HCT116 (cell line): ENCODE measurements around the gene KCNK16. TPM values are rescaled to one million over a fixed set of nuclear protein-coding genes. Genes with fewer than 3 reads are reported as not detected.

Source experiments
- ATAC-seq: fragments of 200-7000 bp; cut with Tn5 transposase; 2 replicates; pipeline ENCODE4 v1.9.1; 2020; ENCODE audit warnings: mild to moderate bottlenecking, moderate library complexity
- BruUV-seq: library from RNA; stranded (reverse); fragments of 400-500 nt; replicated peaks from 2 replicates; lab custom pipeline; 2021; lab: Mats Ljungman, UMichigan
- CTCF ChIA-PET: fragments of 300-600 bp; sonication (Branson Sonifier 250); formaldehyde crosslinking; loops from one replicate; lab custom pipeline; 2021; ENCODE audit warnings: antibody characterized with exemption; lab: Charles Lee
- POLR2A ChIA-PET: fragments of 300-600, 350-600 bp; sonication (Branson Sonifier 250); formaldehyde crosslinking; loops from one replicate; lab custom pipeline; 2021; ENCODE audit warnings: antibody characterized with exemption; lab: Charles Lee
- RAD21 ChIA-PET, 2 experiments: fragments of 300-600 bp; sonication (Branson Sonifier 250); formaldehyde crosslinking; loops; one replicate each; lab custom pipeline; 2023; ENCODE audit warnings: low total read pairs in 2 of 2; ENCODE audit not compliant: uncharacterized antibody in 2 of 2, unreplicated experiment in 2 of 2, low non-redundant PET in 1 of 2; lab: Charles Lee
- DNase-seq: peaks from one replicate; pipeline ENCODE4 v3.0.0-alpha.2; 2010; ENCODE audit warnings: low read depth, low spot score
- H2AFZ ChIP-seq: fragments of 200-600 bp; shearing (Covaris generic), sonication (generic); 2 replicates; pipeline ENCODE4 v1.6.1; 2017; ENCODE audit warnings: low read depth, mixed run types, mixed read lengths, antibody characterized with exemption, low read length; ENCODE audit not compliant: poor library complexity, severe bottlenecking
- H3K27ac ChIP-seq: 2 replicates; pipeline ENCODE4 v1.5.1; 2012; ENCODE audit warnings: low read depth, low read length
- H3K27me3 ChIP-seq: fragments of 200-600 bp; sonication (generic); 2 replicates; pipeline ENCODE4 v1.6.1; 2016; ENCODE audit warnings: mixed run types, low read length, mixed read lengths; ENCODE audit not compliant: insufficient read depth
- H3K36me3 ChIP-seq, 2 experiments: fragments of 200-500 bp in 1 of 2; fragments of 200-600 bp in 1 of 2; sonication (Bioruptor generic) in 1 of 2; sonication (generic) in 1 of 2; 2 replicates each; pipeline versions ENCODE4 v1.5.1 to v1.6.1; 2014 to 2016; ENCODE audit warnings: low read length in 2 of 2, inconsistent platforms in 1 of 2, mixed read lengths in 1 of 2, mixed run types in 1 of 2; ENCODE audit not compliant: insufficient read depth in 2 of 2, control insufficient read depth in 1 of 2
- H3K4me1 ChIP-seq, 2 experiments: fragments of 200-600 bp in 1 of 2; sonication (generic) in 1 of 2; 2 replicates each; pipeline versions ENCODE4 v1.5.1 to v1.6.1; 2012 to 2017; ENCODE audit warnings: low read length in 2 of 2, inconsistent platforms in 1 of 2, mild to moderate bottlenecking in 1 of 2, mixed read lengths in 1 of 2, mixed run types in 1 of 2, moderate library complexity in 1 of 2; ENCODE audit not compliant: insufficient read depth in 2 of 2, control insufficient read depth in 1 of 2
- H3K4me2 ChIP-seq: fragments of 200-600 bp; sonication (generic); 2 replicates; pipeline ENCODE4 v1.6.1; 2017; ENCODE audit warnings: mixed run types, low read length, mixed read lengths
- H3K4me3 ChIP-seq, 2 experiments: fragments of 200-600 bp in 1 of 2; sonication (generic) in 1 of 2; replicated peaks in 1 of 2; 2 replicates each; pipeline ENCODE4 v1.5.1; 2011 to 2016; ENCODE audit warnings: low read length in 2 of 2, control low read depth in 1 of 2, low read depth in 1 of 2, mild to moderate bottlenecking in 1 of 2, mixed read lengths in 1 of 2, mixed run types in 1 of 2
- H3K79me2 ChIP-seq: fragments of 200-600 bp; sonication (generic); 2 replicates; pipeline ENCODE4 v1.6.1; 2017; ENCODE audit warnings: mild to moderate bottlenecking, mixed run types, low read length, moderate library complexity, mixed read lengths; ENCODE audit not compliant: insufficient read depth
- H3K9ac ChIP-seq: fragments of 200-600 bp; sonication (generic); 2 replicates; pipeline ENCODE4 v1.6.1; 2016; ENCODE audit warnings: low read length, mixed read lengths
- H3K9me2 ChIP-seq: fragments of 200-600 bp; sonication (generic), shearing (Covaris generic); 2 replicates; pipeline ENCODE4 v1.6.1; 2017; ENCODE audit warnings: mixed run types, mild to moderate bottlenecking, moderate library complexity; ENCODE audit not compliant: insufficient read depth
- H3K9me3 ChIP-seq, 2 experiments: fragments of 200-500 bp in 1 of 2; fragments of 200-600 bp in 1 of 2; sonication (Bioruptor generic) in 1 of 2; sonication (generic) in 1 of 2; 2 replicates each; pipeline ENCODE4 v1.6.1; 2014 to 2017; ENCODE audit warnings: low read length in 2 of 2, mixed read lengths in 2 of 2, inconsistent platforms in 1 of 2, low read depth in 1 of 2, mild to moderate bottlenecking in 1 of 2, mixed run types in 1 of 2, moderate library complexity in 1 of 2; ENCODE audit not compliant: control insufficient read depth in 1 of 2, insufficient read depth in 1 of 2
- H4K20me1 ChIP-seq: fragments of 200-600 bp; sonication (generic), shearing (Covaris generic); 2 replicates; pipeline ENCODE4 v1.6.1; 2017; ENCODE audit warnings: mixed run types, mild to moderate bottlenecking, moderate library complexity; ENCODE audit not compliant: insufficient read depth
- EZH2 ChIP-seq: fragments of 200-600 bp; sonication (generic); IDR thresholded peaks from 2 replicates; pipeline ENCODE4 v1.6.1; 2017; ENCODE audit warnings: antibody characterized with exemption, mixed run types
- RAD21 ChIP-seq: IDR thresholded peaks from 2 replicates; pipeline ENCODE4 v1.6.1; 2012; ENCODE audit warnings: low read depth, mild to moderate bottlenecking
- TCF7L2 ChIP-seq: IDR thresholded peaks from 2 replicates; pipeline ENCODE4 v1.7.0; 2011; ENCODE audit warnings: borderline replicate concordance, inconsistent platforms; ENCODE audit not compliant: insufficient read depth, insufficient read length; ENCODE audit errors: extremely low read depth
- YY1 ChIP-seq: IDR thresholded peaks from 2 replicates; pipeline ENCODE4 v1.6.1; 2011; ENCODE audit warnings: low read length, low read depth, moderate library complexity, mild to moderate bottlenecking; ENCODE audit not compliant: insufficient replicate concordance; ENCODE audit errors: extremely low read depth
- intact Hi-C: fragments of 100-400 bp; cut with micrococcal nuclease; formaldehyde crosslinking; loops from 2 replicates; pipeline ENCODE4 v1.10.0; 2022
- total RNA-seq: library from RNA; stranded (reverse); gene quantifications from one replicate; pipeline ENCODE4 v1.2.1, GENCODE V29; 2021; ENCODE audit not compliant: unreplicated experiment
- TF ChIP-seq, protein P1 (sequence below), 3 experiments: fragments of 200-600 bp in 1 of 3; sonication (generic) in 1 of 3; IDR thresholded peaks in 2 of 3; conservative IDR thresholded peaks in 1 of 3; 2 replicates each; pipeline ENCODE4 v1.5.1; 2012 to 2017; ENCODE audit warnings: low read depth in 2 of 3, low read length in 2 of 3, antibody characterized with exemption in 1 of 3, borderline replicate concordance in 1 of 3, control low read depth in 1 of 3, mild to moderate bottlenecking in 1 of 3, mixed read lengths in 1 of 3, mixed run types in 1 of 3, moderate library complexity in 1 of 3; ENCODE audit not compliant: insufficient read depth in 1 of 3
- TF ChIP-seq, protein P2 (sequence below): IDR thresholded peaks from 2 replicates; pipeline ENCODE4 v1.6.1; 2012

The KCNK16 gene
- total RNA-seq, 1 experiment from 2014 or later = not detected

DNA sequence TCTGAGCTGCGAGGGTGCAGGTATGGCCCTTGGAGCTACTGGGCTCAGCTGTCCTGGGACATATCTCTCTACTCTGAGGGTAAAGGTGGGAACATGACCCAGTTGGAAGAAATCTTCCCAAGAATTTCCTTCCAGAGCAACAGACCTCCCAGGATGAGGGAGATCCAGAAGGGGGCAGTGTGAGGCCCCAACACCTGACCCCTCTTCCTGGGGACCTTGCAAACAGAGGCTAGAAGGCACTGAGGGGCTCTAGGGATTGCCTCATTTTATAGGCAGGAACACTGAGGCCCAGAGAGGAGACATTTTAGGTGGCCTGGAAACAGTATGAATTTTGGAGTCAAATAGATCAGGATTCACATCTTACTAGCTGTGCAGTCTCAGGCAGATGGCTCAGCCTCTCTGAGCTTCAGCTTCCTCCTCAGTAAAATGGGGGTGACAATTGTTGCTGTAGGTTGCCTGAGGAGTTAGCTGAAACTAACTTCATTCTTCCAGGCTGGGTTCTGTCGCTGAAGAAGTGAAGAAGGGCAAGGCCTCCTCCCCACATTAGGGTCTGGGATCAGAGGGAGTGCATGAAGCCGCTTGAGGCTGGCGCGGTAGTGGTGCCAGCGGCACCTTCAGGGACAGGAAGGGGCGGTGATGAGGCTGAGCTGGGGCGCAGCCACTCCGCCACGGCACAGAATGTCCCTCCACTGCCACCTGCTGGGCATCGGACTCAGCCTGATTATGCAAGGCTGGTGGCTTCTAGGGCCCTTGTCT, 19.7 kb downstream of the KCNK16 start:
- H4K20me1 ChIP-seq = no peaks in the 10 kb centered on the region
- H3K4me2 ChIP-seq = peak overlapping the region; percentile 64
- peaks cover 0 to 12% of the 10 kb centered on the region in 2 experiments; a peak in 2 of 4 replicates for H3K4me1 ChIP-seq
- ChIA-PET POLR2A (interaction anchor here (0.9 to 1.5 kb wide), 2 partner anchors 74 to 136 kb away, joined by 4 to 6 read pairs; partner anchors contain the start of gene KCNK5), CTCF (interaction anchor here (0.7 to 7.8 kb wide), 24 partner anchors 9 to 430 kb away, joined by 3 to 123 read pairs (median 4); partner anchors contain the start of genes KCNK5 and SAYSD1), RAD21 (interaction anchor here (0.9 to 1.9 kb wide), 4 partner anchors 119 to 137 kb away, joined by 4 to 12 read pairs (median 6); no protein-coding TSS in a partner anchor)
- H2AFZ ChIP-seq = peak overlapping the region; percentile 82
- no peaks in the 10 kb centered on the region for H3K9me2 ChIP-seq
- H3K4me3 ChIP-seq = peak overlapping the region in 1 of 2 experiments; percentile 19; a peak in 2 of 4 replicates
- H3K79me2 ChIP-seq = no peaks in the 10 kb centered on the region
- no peaks in the 10 kb centered on the region for H3K36me3 ChIP-seq
- ATAC-seq = peak; percentile 91
- intact Hi-C loops = loop anchor here (1.0 kb wide), 3 partner anchors 74 to 137 kb away; partner anchors contain the start of gene KCNK5
- DNase-seq = peak; percentile 74
- no TSS peak for BruUV-seq
- H3K9ac ChIP-seq = no peak overlapping the region
- H3K9me3 ChIP-seq = no peaks in the 10 kb centered on the region
- H3K27me3 ChIP-seq = 0 out of 2 replicates have a peak, but pooled peaks cover 4% of the 10 kb centered on the region
- H3K27ac ChIP-seq = no peak overlapping the region
- TF ChIP-seq, protein P1, sequence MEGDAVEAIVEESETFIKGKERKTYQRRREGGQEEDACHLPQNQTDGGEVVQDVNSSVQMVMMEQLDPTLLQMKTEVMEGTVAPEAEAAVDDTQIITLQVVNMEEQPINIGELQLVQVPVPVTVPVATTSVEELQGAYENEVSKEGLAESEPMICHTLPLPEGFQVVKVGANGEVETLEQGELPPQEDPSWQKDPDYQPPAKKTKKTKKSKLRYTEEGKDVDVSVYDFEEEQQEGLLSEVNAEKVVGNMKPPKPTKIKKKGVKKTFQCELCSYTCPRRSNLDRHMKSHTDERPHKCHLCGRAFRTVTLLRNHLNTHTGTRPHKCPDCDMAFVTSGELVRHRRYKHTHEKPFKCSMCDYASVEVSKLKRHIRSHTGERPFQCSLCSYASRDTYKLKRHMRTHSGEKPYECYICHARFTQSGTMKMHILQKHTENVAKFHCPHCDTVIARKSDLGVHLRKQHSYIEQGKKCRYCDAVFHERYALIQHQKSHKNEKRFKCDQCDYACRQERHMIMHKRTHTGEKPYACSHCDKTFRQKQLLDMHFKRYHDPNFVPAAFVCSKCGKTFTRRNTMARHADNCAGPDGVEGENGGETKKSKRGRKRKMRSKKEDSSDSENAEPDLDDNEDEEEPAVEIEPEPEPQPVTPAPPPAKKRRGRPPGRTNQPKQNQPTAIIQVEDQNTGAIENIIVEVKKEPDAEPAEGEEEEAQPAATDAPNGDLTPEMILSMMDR (IDR thresholded peaks at IDR 0.05 in 2 of 3, conservative IDR thresholded peaks at IDR 0.05 in 1 of 3; ENCODE audit: borderline replicate concordance in 1 of 3, insufficient read depth in 1 of 3, low read depth in 2 of 3, low read length in 2 of 3) = peak; percentile 89 to 97 (median 90)
- TF ChIP-seq TCF7L2 = peak; percentile 64
- peak; percentile 98 for TF ChIP-seq RAD21
- TF ChIP-seq EZH2 = no peak
- TF ChIP-seq YY1 = peak; percentile 29
- TF ChIP-seq, protein P2, sequence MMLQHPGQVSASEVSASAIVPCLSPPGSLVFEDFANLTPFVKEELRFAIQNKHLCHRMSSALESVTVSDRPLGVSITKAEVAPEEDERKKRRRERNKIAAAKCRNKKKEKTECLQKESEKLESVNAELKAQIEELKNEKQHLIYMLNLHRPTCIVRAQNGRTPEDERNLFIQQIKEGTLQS = no peak
